GM18499 (cell line): ENCODE results near the gene LHX6.
A peak's percentile ranks its signal among the peaks of the same experiment; 100 is the strongest.

Source experiments
- ATAC-seq: cut with Tn5 transposase; IDR thresholded peaks from one replicate; pipeline ENCODE4 v1.9.1; 2021; ENCODE audit warnings: moderate number of reproducible peaks; ENCODE audit not compliant: insufficient read depth, unreplicated experiment

The LHX6 gene

GRCh38 chr9:122228568-122229484 lies at the start of gene LHX6:
LHX6 (minus strand) TSS chr9:122228957; CDS start chr9:122228740, 217 bp downstream.
- ATAC-seq: no peak

DNA sequence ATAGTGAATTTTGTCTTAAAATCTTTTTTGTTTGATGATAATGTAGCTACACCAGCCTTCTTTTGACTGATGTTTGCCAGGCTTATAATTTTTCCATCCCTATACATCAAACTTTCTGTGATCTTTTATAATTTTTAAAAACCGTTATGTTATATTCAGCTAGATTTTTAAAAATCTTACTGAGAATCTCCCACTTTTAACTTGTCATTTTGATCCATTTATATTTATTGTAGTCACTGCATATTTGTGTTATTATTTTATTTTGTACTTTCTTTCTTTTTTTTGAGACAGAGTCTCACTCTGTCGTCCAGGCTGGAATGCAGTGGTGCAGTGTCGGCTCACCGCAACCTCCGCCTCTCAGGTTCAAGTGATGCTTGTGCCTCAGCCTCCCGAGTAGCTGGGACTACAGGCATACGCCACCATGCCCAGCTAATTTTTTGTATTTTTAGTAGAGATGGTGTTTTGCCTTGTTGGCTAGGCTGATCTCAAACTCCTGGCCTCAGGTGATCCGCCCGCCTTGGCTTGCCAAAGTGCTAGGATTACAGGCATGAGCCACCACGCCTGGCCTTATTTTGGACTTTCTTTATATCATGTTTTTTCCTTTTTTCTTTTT lies 48.6 kb upstream of the LHX6 start:
- no peak for ATAC-seq

- ATAC-seq: no peak
These were observed 47.3 kb upstream of the LHX6 start for GRCh38 chr9:122276096-122276495.

DNA sequence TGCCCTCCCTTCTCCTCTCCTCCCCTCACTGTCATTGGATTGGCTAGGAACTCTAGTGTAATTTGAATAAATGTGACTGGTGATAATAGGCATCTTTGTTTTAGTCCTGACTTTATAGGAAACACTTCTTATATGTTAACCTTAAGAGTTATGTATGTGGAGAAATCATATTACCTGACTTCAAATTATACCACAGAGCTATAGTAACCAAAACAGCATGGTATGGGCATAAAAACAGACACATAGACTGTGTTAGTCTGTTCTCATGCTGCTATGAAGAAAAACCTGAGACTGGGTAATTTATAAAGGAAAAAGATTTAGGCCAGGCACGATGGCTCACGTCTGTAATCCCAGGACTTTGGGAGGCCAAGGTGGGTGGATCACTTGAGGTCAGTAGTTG lies 45.3 kb upstream of the LHX6 start:
- ATAC-seq: no peak

DNA sequence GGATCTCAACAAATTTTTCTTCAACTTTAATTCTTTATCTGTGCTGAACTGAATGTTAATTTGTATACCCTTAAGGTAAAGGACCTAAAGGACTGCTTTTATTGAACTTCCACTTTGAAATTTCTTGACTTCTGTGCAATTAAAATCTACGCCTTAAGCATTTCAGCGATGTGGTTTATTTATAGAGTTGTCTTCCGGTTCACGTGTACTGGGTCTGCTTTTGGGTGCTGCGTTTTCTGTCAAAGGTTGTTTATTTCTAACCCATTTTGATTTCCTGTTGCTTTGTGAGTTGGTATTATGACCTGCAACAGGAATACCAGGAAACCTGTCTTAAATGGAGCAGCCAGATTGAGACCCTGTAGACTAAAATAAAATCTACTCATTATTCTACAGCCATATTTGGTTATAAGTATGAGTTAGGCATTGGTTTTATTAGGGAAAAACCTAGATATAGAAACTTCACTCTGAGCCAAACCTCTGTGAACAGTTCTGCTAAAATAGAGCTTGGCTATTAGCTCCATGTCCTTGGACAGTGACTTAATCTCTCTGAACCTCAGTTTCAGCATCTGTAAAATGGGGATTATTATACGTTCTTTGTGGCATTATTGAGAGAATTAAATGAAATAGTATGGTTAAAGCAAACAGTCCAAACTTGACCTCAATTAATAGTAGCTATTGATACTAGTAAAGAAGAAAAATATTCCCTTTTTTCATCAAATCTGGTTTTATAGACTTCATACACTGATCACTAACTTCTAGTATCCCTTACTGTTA lies 39.5 kb upstream of the LHX6 start:
- no peak for ATAC-seq

GRCh38 chr9:122265149-122265915 lies 36.6 kb upstream of the LHX6 start:
- ATAC-seq: no peak

DNA sequence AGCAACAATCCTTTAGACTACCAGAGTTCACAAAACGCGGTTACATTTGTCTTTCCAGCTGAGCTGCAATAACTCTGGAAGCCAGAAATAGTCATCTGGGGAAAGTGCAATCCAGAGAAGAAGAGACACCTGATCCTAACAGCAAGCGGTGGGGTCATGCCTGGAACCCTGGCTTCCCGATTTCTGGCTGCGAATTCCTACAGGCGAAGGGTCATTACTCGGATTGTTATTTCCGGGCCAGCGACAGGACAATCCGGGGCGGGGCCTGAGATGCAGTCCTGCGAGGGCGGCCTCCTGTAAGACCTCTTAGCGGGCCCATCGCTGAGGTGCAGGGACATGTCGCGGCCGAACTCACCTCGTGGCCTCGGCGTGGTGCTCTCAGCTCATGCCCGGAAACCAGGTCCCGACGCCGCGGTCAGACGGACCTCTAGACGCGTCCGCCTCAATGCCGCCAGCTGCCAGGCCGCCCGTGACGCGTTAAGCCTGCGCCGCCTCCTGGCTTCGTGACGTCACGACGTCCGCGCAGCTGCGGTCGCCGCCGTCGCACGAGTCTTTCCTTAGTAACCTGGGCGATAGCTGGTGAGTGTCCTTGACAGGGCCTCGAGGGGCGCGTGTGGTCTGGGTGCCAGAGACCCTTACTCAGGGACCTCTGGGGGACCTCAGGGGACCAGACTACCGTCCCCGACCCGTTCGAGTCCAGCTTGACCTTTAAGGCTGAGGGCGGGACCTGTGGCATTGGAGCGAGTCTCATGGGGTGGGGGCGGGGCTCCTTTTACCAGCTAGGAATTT lies 35.8 kb upstream of the LHX6 start, which contains the start of the genes MRRF and RBM18:
TSS of gene MRRF (plus strand) at position 523 of the 789 bp plus-strand sequence. CDS start 6,010 bp downstream, outside the sequence.
TSS of gene RBM18 (minus strand) at position 481 of the 789 bp plus-strand sequence. CDS start 3,348 bp downstream, outside the sequence.
- ATAC-seq: peak; percentile 61

GRCh38 chr9:122263699-122264349 lies 35.1 kb upstream of the LHX6 start:
- ATAC-seq: no peak

DNA sequence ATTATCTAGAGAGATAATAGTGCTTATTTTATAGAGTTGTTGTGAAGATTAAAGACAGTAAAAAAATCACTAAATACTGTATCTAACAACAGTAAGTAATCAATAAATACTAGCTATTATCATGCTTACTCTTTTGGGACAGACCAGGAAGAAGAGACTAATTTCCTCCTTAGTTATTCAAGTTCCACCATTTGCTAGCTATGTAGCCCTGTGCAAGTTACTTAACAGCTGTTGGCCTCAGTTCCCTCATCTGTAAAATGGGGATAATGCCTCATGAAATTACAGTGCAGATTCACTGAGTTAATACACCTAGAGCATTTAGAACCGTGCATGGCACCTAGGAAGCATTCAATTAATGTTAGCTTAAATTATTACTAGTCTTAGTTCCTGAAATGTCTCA lies 33.3 kb upstream of the LHX6 start:
- ATAC-seq: no peak

- ATAC-seq: no peak
These were observed 32.7 kb upstream of the LHX6 start for GRCh38 chr9:122261469-122261881.

- no peak for ATAC-seq
These were observed 30.2 kb upstream of the LHX6 start for GRCh38 chr9:122258886-122259415.

DNA sequence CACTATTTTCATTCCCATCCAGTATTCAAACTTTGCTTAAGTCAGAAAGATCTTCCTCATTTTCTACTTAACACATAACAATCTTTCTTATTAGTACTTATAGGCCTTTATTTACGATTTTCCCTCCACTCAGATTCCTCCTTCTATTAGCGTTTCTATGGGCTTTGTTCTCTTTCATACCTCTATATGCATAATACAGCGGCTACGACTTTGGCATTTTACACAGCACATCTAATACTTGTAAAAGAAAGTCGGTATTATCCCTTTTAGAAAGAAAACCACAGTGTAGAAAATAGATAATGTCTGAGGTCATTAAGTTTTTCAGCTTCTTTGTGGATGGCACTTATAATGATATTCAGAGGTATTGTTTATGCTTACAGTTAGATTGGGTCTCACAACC lies 27.4 kb upstream of the LHX6 start:
- ATAC-seq: no peak

DNA sequence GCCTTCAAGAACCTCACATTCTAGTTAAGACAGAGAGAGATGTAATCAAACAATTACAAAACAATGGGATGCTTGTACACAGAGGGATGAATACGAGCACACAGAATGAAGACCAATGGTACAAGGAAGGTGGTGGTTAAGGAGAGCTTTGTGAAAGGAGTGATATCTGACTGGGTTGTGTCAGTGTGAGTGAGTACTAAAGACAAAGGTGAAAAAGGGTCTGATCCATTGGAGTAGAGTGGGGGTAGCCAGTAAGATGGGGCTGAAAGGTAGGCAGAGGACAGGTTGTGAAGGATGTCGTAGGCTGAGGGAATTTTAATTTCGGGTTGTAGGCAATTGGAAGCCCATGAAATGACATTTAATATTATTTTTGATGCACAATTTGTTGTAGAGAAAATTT lies 26.0 kb upstream of the LHX6 start:
- ATAC-seq: no peak

DNA sequence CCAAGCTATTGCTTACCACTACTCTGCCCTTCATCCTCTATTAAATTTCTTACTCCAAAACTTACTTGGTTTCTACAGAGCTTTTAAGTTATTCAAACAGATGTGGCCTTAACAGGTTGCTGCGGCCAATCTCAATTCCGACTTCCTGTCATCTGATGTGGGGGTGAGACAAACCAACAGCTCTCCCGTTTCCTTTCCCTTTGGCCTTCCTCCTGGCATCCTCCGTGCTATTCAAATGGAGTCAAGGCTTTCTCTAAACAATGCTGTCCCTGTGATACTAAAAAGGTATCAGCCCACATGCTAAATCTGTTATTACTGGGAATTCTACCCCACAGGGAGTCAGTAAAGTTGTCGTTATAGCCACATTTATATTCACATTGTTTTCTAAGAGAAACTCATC lies 24.0 kb upstream of the LHX6 start:
- ATAC-seq: no peak

DNA sequence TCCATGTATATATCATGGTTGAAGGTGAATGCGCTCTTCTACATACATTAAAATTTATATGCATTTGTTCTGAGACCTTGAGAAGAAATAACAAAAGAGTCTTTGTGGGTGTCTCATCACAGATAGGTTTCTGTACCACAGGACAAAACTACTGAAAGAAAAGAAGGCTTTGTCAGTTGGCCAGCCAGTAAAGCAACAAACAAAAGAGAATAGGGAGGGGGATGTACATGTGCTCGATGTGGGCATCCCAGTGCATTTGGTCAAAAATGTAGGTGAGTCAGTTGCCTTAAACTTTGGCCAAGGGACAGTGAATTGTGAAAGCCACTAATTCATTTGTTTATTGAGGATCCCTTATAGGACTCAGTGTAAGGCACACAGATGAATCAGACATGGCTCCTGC lies 22.6 kb upstream of the LHX6 start:
- ATAC-seq: no peak

DNA sequence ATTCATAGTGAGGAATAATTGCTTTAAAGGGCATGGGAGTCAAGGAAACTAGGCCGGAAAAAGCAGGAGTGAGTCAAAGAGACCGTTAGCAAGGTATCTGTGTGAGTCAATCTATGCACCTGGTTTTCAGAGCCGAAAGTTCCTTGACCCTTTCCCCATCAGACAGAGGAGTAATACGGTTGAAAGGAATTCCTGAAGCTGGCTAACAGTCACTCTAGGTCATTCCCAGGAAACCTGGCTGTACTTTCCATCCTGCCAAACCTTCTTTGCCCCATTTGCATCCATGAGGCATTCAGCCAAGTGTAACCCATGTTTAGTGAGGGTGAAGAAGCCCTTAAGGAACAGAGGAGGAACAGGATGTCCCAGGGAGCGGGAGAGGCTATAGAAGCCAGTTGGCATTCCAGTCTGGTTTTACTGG lies 19.7 kb upstream of the LHX6 start:
- no peak for ATAC-seq

GRCh38 chr9:122246666-122247065 lies 17.9 kb upstream of the LHX6 start:
- no peak for ATAC-seq

GRCh38 chr9:122244349-122244748 lies 15.6 kb upstream of the LHX6 start:
- ATAC-seq: no peak
